Measurements from ENCODE around the gene KCNH5.

KCNH5 gene

GRCh38 chr14:62988967-62989366, 56.3 kb downstream of the KCNH5 start:
- no peak for DNase-seq (ENCODE audit: low read depth)

GRCh38 chr14:62983821-62984220, 61.4 kb downstream of the KCNH5 start:
- no peak for DNase-seq (ENCODE audit: low read depth)

- DNase-seq (ENCODE audit: low read depth) = no peak
Observed at GRCh38 chr14:62980693-62981092, 64.6 kb downstream of the KCNH5 start.

- peak; percentile 40 for DNase-seq (ENCODE audit: low read depth)
Observed at GRCh38 chr14:62957562-62957961, 87.7 kb downstream of the KCNH5 start.

GRCh38 chr14:62956413-62956812, 88.8 kb downstream of the KCNH5 start:
- no peak for DNase-seq (ENCODE audit: low read depth)

DNA sequence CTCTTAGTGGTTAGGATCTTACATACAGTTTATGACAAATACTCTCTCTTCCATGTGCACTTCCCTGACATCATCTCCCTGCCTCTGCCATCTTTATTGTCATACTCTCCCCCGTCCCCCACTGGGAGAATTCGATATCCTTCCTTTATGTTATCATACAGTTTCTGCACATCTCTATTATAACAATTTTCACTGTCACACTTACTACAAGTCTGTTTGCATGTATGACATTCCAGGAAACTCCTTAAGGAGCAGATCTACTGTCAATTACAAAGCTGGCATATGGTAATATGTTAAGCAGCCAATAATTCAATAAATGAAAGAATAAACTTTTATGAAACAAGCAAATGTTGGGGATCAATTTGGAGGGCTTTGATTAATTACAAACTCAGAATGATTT, 91.1 kb downstream of the KCNH5 start:
- no peak for DNase-seq (ENCODE audit: low read depth)

- no peak for DNase-seq (ENCODE audit: low read depth)
Observed at GRCh38 chr14:62952226-62952625, 93.0 kb downstream of the KCNH5 start.

- no peak for DNase-seq (ENCODE audit: low read depth)
Observed at GRCh38 chr14:62947301-62947700, 98.0 kb downstream of the KCNH5 start.

- no peak for DNase-seq (ENCODE audit: low read depth)
Observed at GRCh38 chr14:62946221-62946620, 99.0 kb downstream of the KCNH5 start.

DNA sequence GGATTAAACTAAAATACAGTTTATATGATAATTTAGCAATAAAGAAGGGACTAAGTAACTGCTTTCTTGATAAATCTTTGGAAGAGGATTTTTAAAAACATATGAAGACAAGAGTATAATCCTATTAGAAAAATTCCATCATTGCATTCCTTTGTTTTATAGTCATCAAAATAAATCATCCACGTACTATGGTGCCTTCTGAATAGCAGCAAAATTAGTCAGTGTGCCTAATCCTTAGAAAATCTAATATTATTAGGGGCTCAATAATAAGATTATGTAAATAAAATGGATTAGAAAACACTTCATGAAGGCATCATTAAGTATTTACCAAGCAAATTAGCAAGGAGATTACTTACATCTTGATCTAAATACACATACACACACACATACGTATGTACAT, 102.1 kb downstream of the KCNH5 start:
- no peak for DNase-seq (ENCODE audit: low read depth)

- no peak for DNase-seq (ENCODE audit: low read depth)
Observed at GRCh38 chr14:62939970-62940369, 105.3 kb downstream of the KCNH5 start.

GRCh38 chr14:62938778-62939177, 106.5 kb downstream of the KCNH5 start:
- no peak for DNase-seq (ENCODE audit: low read depth)

DNA sequence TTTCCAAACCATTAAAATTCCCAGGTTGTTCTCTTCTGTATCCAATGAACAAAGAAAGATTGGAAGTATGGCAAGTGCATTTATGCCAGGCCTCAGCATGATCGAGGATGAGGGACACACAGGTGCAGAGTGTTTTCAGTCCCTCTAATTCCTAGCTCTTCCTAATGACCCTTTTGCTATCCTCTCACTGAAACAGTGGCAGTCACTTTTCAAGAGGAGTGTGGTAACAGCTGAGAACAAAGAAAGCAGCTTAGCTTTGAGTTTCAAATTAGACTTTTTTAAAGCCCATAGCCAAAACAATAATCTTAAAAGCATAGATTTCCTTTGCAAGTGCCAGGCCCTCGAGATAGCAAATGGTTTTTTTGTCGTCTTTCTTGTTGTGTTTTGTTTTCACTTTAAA, 110.8 kb downstream of the KCNH5 start:
- no peak for DNase-seq (ENCODE audit: low read depth)

- no peak for DNase-seq (ENCODE audit: low read depth)
Observed at GRCh38 chr14:62921466-62921865, 123.8 kb downstream of the KCNH5 start.

GRCh38 chr14:62916551-62916950, 128.7 kb downstream of the KCNH5 start:
- no peak for DNase-seq (ENCODE audit: low read depth)

- DNase-seq (ENCODE audit: low read depth) = no peak
Observed at GRCh38 chr14:62914873-62915272, 130.4 kb downstream of the KCNH5 start.

GRCh38 chr14:62914025-62914424, 131.2 kb downstream of the KCNH5 start:
- DNase-seq (ENCODE audit: low read depth) = peak; percentile 9

- DNase-seq (ENCODE audit: low read depth) = no peak
Observed at GRCh38 chr14:62908506-62908905, 136.8 kb downstream of the KCNH5 start.

GRCh38 chr14:62905566-62905965, 139.7 kb downstream of the KCNH5 start:
- no peak for DNase-seq (ENCODE audit: low read depth)

DNA sequence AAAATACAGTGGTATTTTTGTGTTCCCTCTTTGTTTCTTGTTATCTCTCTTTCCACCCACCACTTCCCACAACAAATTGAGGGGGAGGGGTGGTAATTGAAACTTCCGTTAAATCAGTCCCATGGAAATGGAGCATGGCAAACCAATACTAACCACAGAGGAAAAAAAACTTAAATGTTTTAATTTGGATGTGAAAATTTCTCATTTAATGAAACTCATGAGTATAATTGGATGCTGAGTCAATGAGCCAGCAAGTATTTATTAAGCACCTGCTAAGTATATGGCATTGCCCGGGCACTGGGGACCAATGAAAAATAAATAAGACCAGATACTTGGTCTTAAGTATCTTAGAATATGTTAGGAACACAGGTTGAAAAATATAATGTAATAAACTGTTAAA, 147.5 kb downstream of the KCNH5 start:
- no peak for DNase-seq (ENCODE audit: low read depth)

DNA sequence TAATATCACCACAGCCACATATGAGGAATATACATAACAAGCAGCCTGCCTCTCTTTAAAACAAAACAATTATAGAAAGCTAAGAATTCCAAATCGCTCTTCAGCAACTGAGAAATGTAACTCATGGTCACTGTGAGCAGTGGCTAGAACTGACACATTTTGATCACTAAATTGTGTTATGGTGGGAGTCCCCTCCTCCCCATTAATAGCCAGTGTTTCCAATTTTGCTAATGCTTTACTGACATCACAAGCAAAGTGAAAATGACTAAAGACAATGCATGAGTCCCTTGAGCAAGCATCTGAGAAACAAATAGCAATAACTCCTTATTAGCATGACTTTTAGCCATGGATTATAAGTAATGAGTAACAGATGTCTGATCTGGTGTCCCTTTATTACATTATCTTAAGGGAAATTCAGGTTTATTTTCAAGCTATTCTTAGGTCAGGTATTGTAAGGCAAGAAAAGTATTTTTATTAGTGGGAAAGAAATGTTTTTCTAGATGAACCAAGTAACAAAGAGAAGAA, 148.3 kb downstream of the KCNH5 start:
- no peak for DNase-seq (ENCODE audit: low read depth)

- no peak for DNase-seq (ENCODE audit: low read depth)
Observed at GRCh38 chr14:62894736-62895135, 150.5 kb downstream of the KCNH5 start.

DNA sequence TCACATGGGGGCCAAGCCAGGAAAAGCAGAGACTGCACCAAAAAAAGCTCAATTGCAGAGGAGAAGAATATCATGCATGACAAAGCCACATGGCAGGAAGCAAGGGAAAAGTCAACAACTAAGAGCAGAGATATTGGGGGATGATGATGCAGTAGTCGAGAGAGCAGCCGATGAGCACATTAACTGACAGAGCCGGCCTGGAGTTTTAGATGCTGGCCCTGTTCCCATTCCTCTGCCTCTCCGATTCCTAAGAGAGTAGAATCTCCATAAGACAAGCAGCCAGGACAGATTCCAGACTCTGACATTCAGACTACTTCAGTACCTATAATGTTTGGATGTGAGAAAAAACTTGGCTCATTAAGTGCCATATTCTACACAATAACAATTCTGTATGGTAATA, 155.9 kb downstream of the KCNH5 start:
- no peak for DNase-seq (ENCODE audit: low read depth)

- no peak for DNase-seq (ENCODE audit: low read depth)
Observed at GRCh38 chr14:62886461-62886860, 158.8 kb downstream of the KCNH5 start.

GRCh38 chr14:62885451-62885850, 159.8 kb downstream of the KCNH5 start:
- no peak for DNase-seq (ENCODE audit: low read depth)
